Measurements from ENCODE around the gene TICAM2.

- TF ChIP-seq, protein P1, sequence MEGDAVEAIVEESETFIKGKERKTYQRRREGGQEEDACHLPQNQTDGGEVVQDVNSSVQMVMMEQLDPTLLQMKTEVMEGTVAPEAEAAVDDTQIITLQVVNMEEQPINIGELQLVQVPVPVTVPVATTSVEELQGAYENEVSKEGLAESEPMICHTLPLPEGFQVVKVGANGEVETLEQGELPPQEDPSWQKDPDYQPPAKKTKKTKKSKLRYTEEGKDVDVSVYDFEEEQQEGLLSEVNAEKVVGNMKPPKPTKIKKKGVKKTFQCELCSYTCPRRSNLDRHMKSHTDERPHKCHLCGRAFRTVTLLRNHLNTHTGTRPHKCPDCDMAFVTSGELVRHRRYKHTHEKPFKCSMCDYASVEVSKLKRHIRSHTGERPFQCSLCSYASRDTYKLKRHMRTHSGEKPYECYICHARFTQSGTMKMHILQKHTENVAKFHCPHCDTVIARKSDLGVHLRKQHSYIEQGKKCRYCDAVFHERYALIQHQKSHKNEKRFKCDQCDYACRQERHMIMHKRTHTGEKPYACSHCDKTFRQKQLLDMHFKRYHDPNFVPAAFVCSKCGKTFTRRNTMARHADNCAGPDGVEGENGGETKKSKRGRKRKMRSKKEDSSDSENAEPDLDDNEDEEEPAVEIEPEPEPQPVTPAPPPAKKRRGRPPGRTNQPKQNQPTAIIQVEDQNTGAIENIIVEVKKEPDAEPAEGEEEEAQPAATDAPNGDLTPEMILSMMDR (IDR thresholded peaks at IDR 0.05; ENCODE audit: low read length) = no peak
- no peak for TF ChIP-seq EZH2phosphoT487 (IDR thresholded peaks at IDR 0.05; ENCODE audit: low read length)
Observed at GRCh38 chr5:115616472-115616871, 14.2 kb upstream of the TICAM2 start.

Measured in MM.1S (cell line).